Measurements from ENCODE around the gene KCNK17.
A peak's percentile ranks its signal among the peaks of the same experiment; 100 is the strongest.
"Not testable (repeated sequence)": the region's sequence is repeated elsewhere in the genome, so short reads cannot be mapped to it uniquely, and the experiment has no call there.

KCNK17 gene

GRCh38 chr6:39294899-39295298, 19.3 kb downstream of the KCNK17 start:
- Histone ChIP-seq H3K27me3 (no peaks in the 10 kb centered on the region), H3K4me3 (no peak overlapping the region), H3K9me3 (no peaks in the 10 kb centered on the region), H3K27ac (no peak overlapping the region), H3K36me3 (no peaks in the 10 kb centered on the region), H3K4me2 (no peak overlapping the region), H4K20me1 (no peaks in the 10 kb centered on the region), H3K4me1 (no peaks in the 10 kb centered on the region), H3K9ac (no peak overlapping the region)
- TF ChIP-seq Cebpa-rat (IDR thresholded peaks at IDR 0.05), result no peak

- H3K27me3 ChIP-seq, result no peaks in the 10 kb centered on the region
- no peaks in the 10 kb centered on the region for H4K20me1 ChIP-seq
- H3K9ac ChIP-seq, result no peak overlapping the region
- no peak overlapping the region for H3K4me2 ChIP-seq
- no peak for TF ChIP-seq Cebpa-rat (IDR thresholded peaks at IDR 0.05)
- no peaks in the 10 kb centered on the region for H3K9me3 ChIP-seq
- H3K4me3 ChIP-seq, result no peak overlapping the region
- no peaks in the 10 kb centered on the region for H3K36me3 ChIP-seq
- no peaks in the 10 kb centered on the region for H3K4me1 ChIP-seq
- no peak overlapping the region for H3K27ac ChIP-seq
These were observed 20.1 kb downstream of the KCNK17 start for GRCh38 chr6:39294133-39294532.

DNA sequence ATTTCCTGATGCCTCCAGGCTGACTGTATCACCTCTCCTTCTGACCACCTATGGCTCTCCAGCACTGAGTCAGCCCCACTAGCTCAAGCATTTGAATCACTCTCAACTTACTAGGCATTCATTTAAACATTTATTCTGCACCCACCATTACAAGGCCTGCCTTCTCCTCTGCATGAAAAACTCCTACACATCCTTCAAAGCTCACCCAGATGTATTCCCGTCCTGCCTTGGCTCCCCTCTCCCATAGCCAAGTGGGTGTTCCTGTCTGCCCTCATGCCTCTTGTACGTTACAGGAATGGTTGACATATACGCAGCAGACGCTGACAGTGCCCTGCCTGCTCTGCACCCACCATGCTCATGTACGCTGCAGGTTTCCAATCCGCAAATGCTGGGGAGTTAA, 21.6 kb downstream of the KCNK17 start:
- H3K4me2 ChIP-seq, result no peak overlapping the region
- no peaks in the 10 kb centered on the region for H3K9me3 ChIP-seq
- H3K27ac ChIP-seq, result no peak overlapping the region
- no peaks in the 10 kb centered on the region for H4K20me1 ChIP-seq
- no peak overlapping the region for H3K4me3 ChIP-seq
- H3K9ac ChIP-seq, result no peak overlapping the region
- TF ChIP-seq Cebpa-rat (IDR thresholded peaks at IDR 0.05), result no peak
- H3K36me3 ChIP-seq, result no peaks in the 10 kb centered on the region
- H3K4me1 ChIP-seq, result no peaks in the 10 kb centered on the region
- H3K27me3 ChIP-seq, result no peaks in the 10 kb centered on the region

GRCh38 chr6:39289490-39289889, 24.7 kb downstream of the KCNK17 start:
- H3K36me3 ChIP-seq, result no peaks in the 10 kb centered on the region
- H3K4me3 ChIP-seq, result no peak overlapping the region
- no peak for TF ChIP-seq Cebpa-rat (IDR thresholded peaks at IDR 0.05)
- H3K27me3 ChIP-seq, result no peaks in the 10 kb centered on the region
- no peak overlapping the region for H3K9ac ChIP-seq
- no peaks in the 10 kb centered on the region for H3K4me1 ChIP-seq
- H3K27ac ChIP-seq, result no peak overlapping the region
- H3K4me2 ChIP-seq, result no peak overlapping the region
- H4K20me1 ChIP-seq, result no peaks in the 10 kb centered on the region
- no peaks in the 10 kb centered on the region for H3K9me3 ChIP-seq

- Histone ChIP-seq H3K36me3 (no peaks in the 10 kb centered on the region), H3K9ac (no peak overlapping the region), H3K4me1 (no peaks in the 10 kb centered on the region), H4K20me1 (no peaks in the 10 kb centered on the region), H3K27me3 (no peaks in the 10 kb centered on the region), H3K9me3 (no peaks in the 10 kb centered on the region), H3K4me2 (no peak overlapping the region), H3K27ac (no peak overlapping the region), H3K4me3 (no peak overlapping the region)
- TF ChIP-seq Cebpa-rat (IDR thresholded peaks at IDR 0.05), result no peak
These were observed 26.6 kb downstream of the KCNK17 start for GRCh38 chr6:39287601-39288000.

DNA sequence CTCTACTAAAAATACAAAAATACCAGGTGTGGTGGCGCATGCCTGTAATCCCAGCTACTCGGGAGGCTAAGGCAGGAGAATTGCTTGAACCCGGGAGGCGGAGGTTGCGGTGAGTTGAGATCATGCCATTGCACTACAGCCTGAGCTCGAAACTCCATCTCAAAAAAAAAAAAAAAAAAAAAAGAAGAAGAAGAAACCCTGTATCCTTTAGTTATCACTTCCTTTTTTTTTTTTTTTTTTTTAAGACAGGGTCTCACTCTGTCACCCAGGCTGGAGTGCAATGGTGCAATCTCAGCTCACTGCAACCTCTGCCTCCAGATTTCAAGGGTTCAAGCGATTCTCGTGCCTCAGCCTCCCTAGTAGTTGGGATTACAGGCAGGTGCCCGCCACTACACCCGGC, 27.6 kb downstream of the KCNK17 start:
- H3K9ac ChIP-seq, H3K4me3 ChIP-seq, H3K9me3 ChIP-seq, H4K20me1 ChIP-seq, H3K4me1 ChIP-seq, H3K4me2 ChIP-seq, H3K27ac ChIP-seq, H3K27me3 ChIP-seq, H3K36me3 ChIP-seq: not testable (repeated sequence)

- Histone ChIP-seq H3K9ac (no peak overlapping the region), H3K4me2 (no peak overlapping the region), H3K27ac (no peak overlapping the region), H3K9me3 (no peaks in the 10 kb centered on the region), H3K36me3 (no peaks in the 10 kb centered on the region), H3K4me1 (peaks cover 16% of the 10 kb centered on the region), H4K20me1 (no peaks in the 10 kb centered on the region), H3K4me3 (no peak overlapping the region), H3K27me3 (no peaks in the 10 kb centered on the region)
- no peak for TF ChIP-seq Cebpa-rat (IDR thresholded peaks at IDR 0.05)
These were observed 31.4 kb downstream of the KCNK17 start for GRCh38 chr6:39282774-39283173.

DNA sequence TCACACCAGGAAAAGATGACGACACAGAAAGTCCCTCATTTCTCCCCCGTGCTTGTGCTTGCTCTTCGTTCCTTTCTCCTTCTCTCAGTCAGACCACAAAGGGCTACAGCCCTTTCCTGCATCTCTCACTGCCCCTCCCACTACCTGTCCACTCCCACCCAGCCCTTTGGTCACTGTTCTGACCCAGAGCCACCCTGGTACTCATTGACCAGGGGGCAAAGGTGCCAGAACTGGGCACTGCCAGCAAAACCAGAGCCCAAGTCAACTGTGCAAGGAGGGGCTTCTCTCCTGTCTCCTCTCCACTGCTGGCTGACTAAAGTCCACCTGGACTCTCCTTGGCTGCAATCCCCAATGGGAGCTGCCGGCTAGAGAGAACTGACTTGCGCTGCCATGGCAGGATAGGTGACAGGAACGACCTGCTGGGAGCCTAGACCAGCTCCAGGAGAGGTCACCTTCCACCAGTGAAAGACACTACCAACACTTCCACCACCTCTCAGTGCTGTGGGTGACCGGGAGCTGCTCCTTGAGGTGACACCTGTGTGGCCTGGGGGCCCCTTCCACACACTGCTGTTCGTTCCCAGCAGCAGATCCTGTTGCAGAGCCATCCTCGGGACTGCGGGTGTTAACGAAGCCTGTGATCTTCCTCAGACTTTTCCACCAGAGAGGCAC, 32.8 kb downstream of the KCNK17 start:
- H3K9me3 ChIP-seq, result no peaks in the 10 kb centered on the region
- no peaks in the 10 kb centered on the region for H4K20me1 ChIP-seq
- H3K27ac ChIP-seq, result no peak overlapping the region
- no peaks in the 10 kb centered on the region for H3K27me3 ChIP-seq
- no peak for TF ChIP-seq Cebpa-rat (IDR thresholded peaks at IDR 0.05)
- no peak overlapping the region for H3K4me2 ChIP-seq
- H3K36me3 ChIP-seq, result no peaks in the 10 kb centered on the region
- peaks cover 16% of the 10 kb centered on the region for H3K4me1 ChIP-seq
- H3K9ac ChIP-seq, result no peak overlapping the region
- H3K4me3 ChIP-seq, result no peak overlapping the region

DNA sequence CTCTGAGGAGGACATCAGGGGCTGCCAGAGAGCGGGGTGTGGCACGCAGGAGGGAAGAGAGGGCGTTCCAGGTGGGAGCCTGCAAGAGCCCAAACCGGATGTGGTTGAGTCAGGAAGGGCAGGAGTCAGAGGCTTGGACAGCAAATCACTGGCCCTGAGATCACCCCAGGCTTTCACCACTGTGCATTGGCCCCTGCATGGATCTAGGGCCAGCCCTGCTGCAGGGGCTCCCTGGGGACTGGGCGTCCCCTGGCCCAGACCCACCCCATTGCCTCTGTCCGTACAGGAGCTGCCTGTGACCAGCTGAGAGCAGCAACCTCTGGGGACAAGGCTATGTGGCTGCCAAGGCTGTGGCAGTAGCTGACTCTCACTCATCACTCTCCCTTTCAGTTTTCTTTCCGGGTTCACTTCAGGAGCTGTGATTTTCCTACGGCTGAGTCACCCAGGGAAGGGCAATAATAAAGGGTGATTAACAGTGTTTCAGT, 33.9 kb downstream of the KCNK17 start:
- Histone ChIP-seq H3K4me1 (peaks cover 16% of the 10 kb centered on the region), H4K20me1 (no peaks in the 10 kb centered on the region), H3K27me3 (no peaks in the 10 kb centered on the region), H3K4me2 (peak overlapping the region; percentile 60), H3K27ac (no peak overlapping the region), H3K4me3 (no peak overlapping the region), H3K9ac (no peak overlapping the region), H3K36me3 (no peaks in the 10 kb centered on the region), H3K9me3 (no peaks in the 10 kb centered on the region)
- no peak for TF ChIP-seq Cebpa-rat (IDR thresholded peaks at IDR 0.05)

DNA sequence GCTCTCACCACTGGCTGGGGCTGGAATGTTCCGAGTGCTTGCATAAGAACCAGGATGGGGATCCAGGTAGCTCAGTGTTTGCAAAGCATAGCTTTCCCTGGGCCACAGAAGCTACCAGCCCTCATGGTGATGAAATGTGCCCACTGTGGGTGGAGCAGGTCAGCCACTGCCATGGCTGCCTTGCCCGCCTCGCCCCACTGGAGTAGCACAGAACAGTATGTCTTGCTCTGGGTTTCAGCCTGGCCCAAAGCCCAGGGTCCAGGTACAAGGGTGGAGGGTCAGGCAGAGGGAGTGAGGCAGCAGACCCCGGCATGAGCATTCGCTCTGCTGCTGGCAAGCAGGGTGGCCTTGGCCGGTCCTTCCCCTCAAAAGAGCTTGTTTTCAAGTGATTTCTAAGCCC, 34.7 kb downstream of the KCNK17 start:
- H3K4me3 ChIP-seq, result no peak overlapping the region
- peak overlapping the region; percentile 60 for H3K4me2 ChIP-seq
- H4K20me1 ChIP-seq, result no peaks in the 10 kb centered on the region
- no peaks in the 10 kb centered on the region for H3K9me3 ChIP-seq
- H3K4me1 ChIP-seq, result peaks cover 16% of the 10 kb centered on the region
- no peak overlapping the region for H3K27ac ChIP-seq
- no peak for TF ChIP-seq Cebpa-rat (IDR thresholded peaks at IDR 0.05)
- no peaks in the 10 kb centered on the region for H3K36me3 ChIP-seq
- no peaks in the 10 kb centered on the region for H3K27me3 ChIP-seq
- H3K9ac ChIP-seq, result no peak overlapping the region
